ENCODE results near the gene KRT3. TPM values are rescaled to one million over a fixed set of nuclear protein-coding genes. Genes with fewer than 3 reads are reported as not detected.
"Not testable (repeated sequence)": the region's sequence is repeated elsewhere in the genome, so short reads cannot be mapped to it uniquely, and the experiment has no call there.

Gene KRT3
- total RNA-seq, 1 donor from 2014 or later, result 0.09 TPM

DNA sequence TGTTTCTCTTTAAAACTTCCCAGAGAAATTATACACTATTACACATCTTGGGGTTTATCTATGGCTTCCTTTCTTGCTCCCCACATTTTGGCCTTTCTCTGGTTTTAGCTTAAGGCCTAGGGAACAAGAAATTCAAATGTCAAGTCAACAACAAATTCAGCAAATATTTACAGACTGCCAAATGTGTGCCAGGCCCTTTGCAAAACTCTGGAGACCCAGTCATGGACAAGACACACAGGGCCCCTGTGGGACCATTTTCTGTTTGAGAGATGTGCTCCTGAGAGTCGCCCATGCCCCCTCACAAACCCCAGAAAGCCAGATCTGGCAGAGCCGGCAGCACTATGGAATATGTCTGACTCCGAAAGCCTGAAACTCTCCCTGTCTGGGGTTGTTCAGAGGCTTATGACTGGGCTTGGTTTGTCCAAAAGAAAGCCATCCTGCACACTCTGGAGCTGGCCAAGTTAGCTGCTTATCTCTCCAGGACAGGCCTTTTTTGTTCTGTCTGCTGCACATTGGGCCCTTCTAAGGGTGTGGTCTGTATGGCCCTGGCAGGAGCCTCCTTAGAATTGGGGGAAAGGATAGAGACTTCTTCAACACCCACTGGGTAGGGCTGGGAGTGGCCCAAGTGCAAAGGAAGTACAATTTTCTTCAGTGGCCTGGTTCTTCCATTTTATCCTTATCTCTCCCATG lies 1.1 kb upstream of the KRT3 start:
- no peak for FAIRE-seq
- no peak overlapping the region for H3K27ac ChIP-seq (ENCODE audit: low read depth, low read length)

DNA sequence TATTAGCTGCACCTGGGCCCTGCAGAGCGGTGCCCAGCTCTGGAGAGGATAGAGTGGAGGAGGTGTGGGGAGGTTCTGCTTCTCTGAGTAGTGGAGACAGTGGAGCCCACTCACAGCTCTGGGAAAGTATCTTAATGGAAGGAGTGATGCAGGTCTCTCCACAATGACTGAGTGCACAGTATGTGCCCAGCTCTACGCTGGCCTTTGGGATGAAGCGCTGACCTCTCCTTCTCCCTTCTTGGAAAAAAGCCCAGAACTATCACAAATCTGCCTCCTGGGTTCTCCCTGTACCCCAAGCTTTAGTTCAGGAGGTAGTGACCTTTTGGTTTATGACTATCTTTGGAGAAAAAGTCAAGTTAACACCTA lies 495 bp upstream of the KRT3 start:
- Histone ChIP-seq H3K4me3 (ENCODE audit: insufficient read depth, low read depth, low read length) (no peak overlapping the region), H3K27me3 (ENCODE audit: insufficient read depth, low read length) (peaks cover 14% of the 10 kb centered on the region), H3K9me3 (ENCODE audit: insufficient read depth, low read depth, low read length) (no peaks in the 10 kb centered on the region), H3K9ac (ENCODE audit: low read length) (no peak overlapping the region), H3K79me2 (ENCODE audit: insufficient read depth, low read length) (no peaks in the 10 kb centered on the region), H3K4me1 (ENCODE audit: insufficient read depth, low read length) (peaks cover 14% of the 10 kb centered on the region), H2AFZ (ENCODE audit: low read depth, low read length) (no peak overlapping the region), H3K4me2 (ENCODE audit: low read length) (no peak overlapping the region), H4K20me1 (ENCODE audit: insufficient read depth, low read length) (no peaks in the 10 kb centered on the region), H3K27ac (ENCODE audit: low read depth, low read length) (no peak overlapping the region), H3K36me3 (ENCODE audit: insufficient read depth, low read length) (no peaks in the 10 kb centered on the region)
- Mint-ChIP-seq H3K27me3 (ENCODE audit: low read depth, unreplicated experiment) (peaks cover 29% of the 10 kb centered on the region), H3K4me3 (ENCODE audit: unreplicated experiment) (no peak overlapping the region), H3K36me3 (ENCODE audit: low read depth, unreplicated experiment) (peaks cover 3% of the 10 kb centered on the region), H3K4me1 (ENCODE audit: low read depth, unreplicated experiment) (peaks cover 26% of the 10 kb centered on the region), H3K9me3 (ENCODE audit: unreplicated experiment) (peaks cover 5% of the 10 kb centered on the region), H3K27ac (ENCODE audit: unreplicated experiment) (no peak overlapping the region)
- FAIRE-seq (no peak), DNase-seq (ENCODE audit: low read depth) (no peak)
- no peak for TF ChIP-seq EZH2 (IDR thresholded peaks at IDR 0.05; ENCODE audit: insufficient read depth, low read length)
- TF ChIP-seq, protein P1, sequence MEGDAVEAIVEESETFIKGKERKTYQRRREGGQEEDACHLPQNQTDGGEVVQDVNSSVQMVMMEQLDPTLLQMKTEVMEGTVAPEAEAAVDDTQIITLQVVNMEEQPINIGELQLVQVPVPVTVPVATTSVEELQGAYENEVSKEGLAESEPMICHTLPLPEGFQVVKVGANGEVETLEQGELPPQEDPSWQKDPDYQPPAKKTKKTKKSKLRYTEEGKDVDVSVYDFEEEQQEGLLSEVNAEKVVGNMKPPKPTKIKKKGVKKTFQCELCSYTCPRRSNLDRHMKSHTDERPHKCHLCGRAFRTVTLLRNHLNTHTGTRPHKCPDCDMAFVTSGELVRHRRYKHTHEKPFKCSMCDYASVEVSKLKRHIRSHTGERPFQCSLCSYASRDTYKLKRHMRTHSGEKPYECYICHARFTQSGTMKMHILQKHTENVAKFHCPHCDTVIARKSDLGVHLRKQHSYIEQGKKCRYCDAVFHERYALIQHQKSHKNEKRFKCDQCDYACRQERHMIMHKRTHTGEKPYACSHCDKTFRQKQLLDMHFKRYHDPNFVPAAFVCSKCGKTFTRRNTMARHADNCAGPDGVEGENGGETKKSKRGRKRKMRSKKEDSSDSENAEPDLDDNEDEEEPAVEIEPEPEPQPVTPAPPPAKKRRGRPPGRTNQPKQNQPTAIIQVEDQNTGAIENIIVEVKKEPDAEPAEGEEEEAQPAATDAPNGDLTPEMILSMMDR (IDR thresholded peaks at IDR 0.05; ENCODE audit: insufficient read depth, low read depth, low read length), result no peak

More for the DNA sequence above, 1.1 kb upstream of the KRT3 start:
- peaks cover 23% of the 10 kb centered on the region for H3K4me1 Mint-ChIP-seq (ENCODE audit: low read depth, unreplicated experiment)
- Histone ChIP-seq H3K36me3 (ENCODE audit: insufficient read depth, low read length) (no peaks in the 10 kb centered on the region), H3K79me2 (ENCODE audit: insufficient read depth, low read length) (no peaks in the 10 kb centered on the region), H3K4me3 (ENCODE audit: insufficient read depth, low read depth, low read length) (no peak overlapping the region), H3K9me3 (ENCODE audit: insufficient read depth, low read depth, low read length) (no peaks in the 10 kb centered on the region), H4K20me1 (ENCODE audit: insufficient read depth, low read length) (no peaks in the 10 kb centered on the region), H3K4me2 (ENCODE audit: low read length) (no peak overlapping the region), H3K27me3 (ENCODE audit: insufficient read depth, low read length) (peaks cover 9% of the 10 kb centered on the region), H2AFZ (ENCODE audit: low read depth, low read length) (no peak overlapping the region), H3K9ac (ENCODE audit: low read length) (no peak overlapping the region), H3K4me1 (ENCODE audit: insufficient read depth, low read length) (peaks cover 14% of the 10 kb centered on the region)
- H3K9me3 Mint-ChIP-seq (ENCODE audit: unreplicated experiment), result peaks cover 5% of the 10 kb centered on the region
- no peak for DNase-seq (ENCODE audit: low read depth)
- no peaks in the 10 kb centered on the region for H3K36me3 Mint-ChIP-seq (ENCODE audit: low read depth, unreplicated experiment)
- H3K27ac Mint-ChIP-seq (ENCODE audit: unreplicated experiment), result no peak overlapping the region
- no peak for TF ChIP-seq EZH2 (IDR thresholded peaks at IDR 0.05; ENCODE audit: insufficient read depth, low read length)
- TF ChIP-seq, protein P1 (IDR thresholded peaks at IDR 0.05; ENCODE audit: insufficient read depth, low read depth, low read length), result no peak
- no peak overlapping the region for H3K4me3 Mint-ChIP-seq (ENCODE audit: unreplicated experiment)
- peaks cover 30% of the 10 kb centered on the region for H3K27me3 Mint-ChIP-seq (ENCODE audit: low read depth, unreplicated experiment)

- not testable (repeated sequence) for H3K36me3 Mint-ChIP-seq (ENCODE audit: low read depth, unreplicated experiment); DNase-seq (ENCODE audit: low read depth); H4K20me1 ChIP-seq (ENCODE audit: insufficient read depth, low read length); H3K27ac Mint-ChIP-seq (ENCODE audit: unreplicated experiment); H3K4me2 ChIP-seq (ENCODE audit: low read length); H3K9me3 ChIP-seq (ENCODE audit: insufficient read depth, low read depth, low read length); H3K36me3 ChIP-seq (ENCODE audit: insufficient read depth, low read length); H3K79me2 ChIP-seq (ENCODE audit: insufficient read depth, low read length); H3K4me3 Mint-ChIP-seq (ENCODE audit: unreplicated experiment); H3K9ac ChIP-seq (ENCODE audit: low read length); H3K9me3 Mint-ChIP-seq (ENCODE audit: unreplicated experiment); H3K27ac ChIP-seq (ENCODE audit: low read depth, low read length); FAIRE-seq; H2AFZ ChIP-seq (ENCODE audit: low read depth, low read length); H3K4me3 ChIP-seq (ENCODE audit: insufficient read depth, low read depth, low read length)
- H3K27me3 ChIP-seq (ENCODE audit: insufficient read depth, low read length), result peaks cover 21% of the 10 kb centered on the region
- Mint-ChIP-seq H3K27me3 (ENCODE audit: low read depth, unreplicated experiment) (peaks cover 36% of the 10 kb centered on the region), H3K4me1 (ENCODE audit: low read depth, unreplicated experiment) (peaks cover 26% of the 10 kb centered on the region)
- H3K4me1 ChIP-seq (ENCODE audit: insufficient read depth, low read length), result peaks cover 14% of the 10 kb centered on the region
Observed at GRCh38 chr12:52795332-52795674, 614 bp downstream of the KRT3 start.

All from astrocyte (in vitro differentiated cells and primary cell).